Measurements from ENCODE around the gene MYL6. TPM values are rescaled to one million over a fixed set of nuclear protein-coding genes. Genes with fewer than 3 reads are reported as not detected.
A peak's percentile ranks its signal among the peaks of the same experiment; 100 is the strongest.
"Not testable (repeated sequence)": the region's sequence is repeated elsewhere in the genome, so short reads cannot be mapped to it uniquely, and the experiment has no call there.

Gene MYL6
- total RNA-seq, 1 donor from 2014 or later, result 417 TPM

DNA sequence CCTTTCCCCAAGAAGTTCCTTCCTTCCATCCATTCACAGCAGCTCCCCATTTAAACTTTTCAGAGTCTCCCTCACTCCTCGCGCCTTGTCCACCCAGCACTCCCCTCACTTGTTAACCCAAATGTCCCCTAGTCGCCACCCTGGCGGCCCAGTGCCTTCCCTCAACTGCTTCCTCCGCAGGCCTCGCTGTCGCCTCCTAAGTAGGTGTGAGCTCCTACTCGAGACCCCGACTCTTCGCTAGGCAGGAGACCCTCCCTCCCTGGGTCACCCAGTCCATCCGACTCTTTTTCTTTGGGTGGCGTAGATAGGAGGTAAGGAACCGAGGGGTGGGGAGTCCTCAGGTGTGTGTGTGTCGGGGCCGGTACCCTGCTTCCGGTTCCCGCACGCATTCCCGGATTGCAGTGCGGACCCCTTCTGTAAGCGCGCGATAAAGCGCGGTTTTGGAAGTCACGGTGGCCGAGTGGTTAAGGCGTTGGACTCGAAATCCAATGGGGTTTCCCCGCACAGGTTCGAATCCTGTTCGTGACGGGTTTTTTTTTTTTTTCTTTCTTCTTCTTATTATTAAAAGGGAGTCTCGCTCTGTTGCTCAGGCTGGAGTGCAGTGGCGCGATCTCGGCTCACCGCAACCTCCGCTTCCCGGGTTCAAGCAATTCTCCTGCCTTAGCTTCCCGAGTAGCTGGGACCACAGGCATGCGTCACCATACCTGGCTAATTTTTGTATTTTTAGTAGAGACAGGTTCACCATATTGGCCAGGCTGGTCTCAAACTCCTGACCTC, 31.9 kb downstream of the MYL6 start:
- peak; percentile 68 for DNase-seq

GRCh38 chr12:56190695-56191155, 32.6 kb downstream of the MYL6 start:
- no peak for DNase-seq

DNA sequence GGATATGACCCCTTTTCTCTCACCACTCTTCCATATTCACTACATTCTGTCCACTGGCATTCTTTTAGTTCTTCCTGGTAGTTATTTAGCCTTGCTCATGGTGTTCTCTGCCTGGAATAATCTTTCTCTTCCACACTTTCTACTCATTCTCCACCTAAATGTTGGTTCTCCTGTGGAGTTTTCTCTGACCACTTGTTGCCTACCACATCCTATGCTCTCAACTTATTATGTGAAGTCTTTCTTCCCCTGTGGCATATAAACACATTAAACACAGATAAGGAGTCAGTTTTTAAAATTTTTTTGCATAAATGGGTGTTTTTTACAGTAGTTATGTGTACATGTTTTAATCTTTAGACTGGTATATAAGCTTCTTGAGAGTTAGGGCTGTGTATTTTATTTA, 34.4 kb downstream of the MYL6 start:
- no peak for DNase-seq

GRCh38 chr12:56193025-56193578, 34.9 kb downstream of the MYL6 start:
- DNase-seq, result peak; percentile 2

DNA sequence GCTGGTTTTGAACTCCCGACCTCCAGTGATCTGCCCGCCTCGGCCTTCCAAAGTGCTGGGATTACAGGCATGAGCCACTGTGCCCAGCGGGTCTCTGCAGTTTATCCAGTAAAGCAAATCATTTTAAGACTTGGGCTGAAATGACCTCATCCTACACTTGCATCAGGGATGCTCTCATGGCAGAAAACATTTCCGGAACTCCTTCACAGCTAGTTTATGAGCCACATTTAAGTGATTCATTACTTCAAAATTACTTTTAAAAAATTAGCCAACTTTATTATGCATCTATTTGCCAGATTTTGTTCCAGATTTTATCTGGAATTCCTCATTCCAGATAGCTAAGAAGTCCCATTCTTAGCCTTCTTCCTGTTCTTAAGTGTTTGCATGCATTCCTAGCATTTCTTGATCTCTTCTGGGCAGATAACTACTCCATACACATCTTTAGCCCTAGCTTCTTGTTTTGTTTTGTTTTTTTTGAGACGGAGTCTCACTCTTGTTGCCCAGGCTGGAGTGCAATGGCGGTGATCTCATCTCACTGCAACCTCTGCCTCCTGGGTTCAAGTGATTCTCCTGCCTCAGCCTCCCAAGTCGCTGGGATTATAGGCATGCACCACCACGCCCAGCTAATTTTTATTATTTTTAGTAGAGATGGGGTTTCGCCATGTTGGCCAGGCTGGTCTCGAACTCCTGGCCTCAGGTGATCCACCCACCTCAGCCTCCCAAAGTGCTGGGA, 38.8 kb downstream of the MYL6 start:
- not testable (repeated sequence) for DNase-seq

DNA sequence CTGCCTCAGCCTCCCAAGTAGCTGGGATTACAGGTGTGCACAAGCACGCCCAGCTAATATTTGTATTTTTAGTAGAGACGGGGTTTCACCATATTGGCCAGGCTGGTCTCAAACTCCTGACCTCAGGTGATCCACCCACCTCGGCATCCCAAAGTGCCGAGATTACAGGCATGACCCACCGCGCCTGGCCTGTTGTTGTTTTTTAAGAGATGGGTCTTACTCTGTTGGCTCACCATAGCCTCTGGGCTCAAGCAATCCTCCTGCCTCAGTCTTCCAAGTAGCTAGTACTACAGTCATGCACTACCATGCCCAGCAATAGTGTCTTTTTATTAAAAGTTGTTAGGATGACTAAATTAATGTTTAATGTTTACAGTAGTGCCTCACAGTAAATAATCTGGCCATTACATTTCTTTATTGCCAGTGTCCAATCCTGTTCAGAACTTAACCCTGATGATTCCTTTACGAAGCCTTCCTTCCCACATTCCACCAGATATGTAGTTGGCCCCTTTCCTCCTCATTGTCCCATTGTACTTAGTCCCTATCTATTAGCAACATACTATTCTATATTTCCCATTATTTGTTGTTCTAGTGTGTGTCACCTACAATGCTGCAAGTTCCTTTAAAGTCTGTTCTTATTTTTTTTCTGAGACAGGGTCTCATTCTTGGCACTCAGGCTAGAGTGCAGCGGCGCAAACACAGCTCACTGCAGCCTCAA, 39.9 kb downstream of the MYL6 start:
- no peak for DNase-seq

- no peak for DNase-seq
These were observed 40.7 kb downstream of the MYL6 start for GRCh38 chr12:56198836-56199235.

GRCh38 chr12:56202366-56202765, 44.2 kb downstream of the MYL6 start:
- DNase-seq, result no peak

DNA sequence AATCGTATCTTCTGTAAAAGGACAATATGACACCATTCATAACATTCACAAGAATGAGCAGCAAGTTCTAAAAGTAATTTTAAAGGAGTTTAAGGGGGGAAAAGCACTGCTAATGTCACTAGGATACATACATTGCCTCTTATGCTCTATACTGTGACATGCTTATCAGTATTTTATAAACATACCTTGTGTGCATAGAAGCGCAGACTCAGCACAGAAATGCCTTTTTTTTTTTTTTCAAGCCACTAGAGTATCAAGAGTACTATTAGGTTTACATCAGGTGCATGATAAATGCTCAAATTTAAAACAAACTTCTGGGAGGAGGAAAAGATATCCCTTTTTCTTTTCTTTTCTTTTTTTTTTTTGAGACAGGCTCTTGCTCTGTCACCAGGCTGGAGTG, 44.7 kb downstream of the MYL6 start:
- no peak for DNase-seq

- no peak for DNase-seq
These were observed 46.1 kb downstream of the MYL6 start for GRCh38 chr12:56204275-56204674.

DNA sequence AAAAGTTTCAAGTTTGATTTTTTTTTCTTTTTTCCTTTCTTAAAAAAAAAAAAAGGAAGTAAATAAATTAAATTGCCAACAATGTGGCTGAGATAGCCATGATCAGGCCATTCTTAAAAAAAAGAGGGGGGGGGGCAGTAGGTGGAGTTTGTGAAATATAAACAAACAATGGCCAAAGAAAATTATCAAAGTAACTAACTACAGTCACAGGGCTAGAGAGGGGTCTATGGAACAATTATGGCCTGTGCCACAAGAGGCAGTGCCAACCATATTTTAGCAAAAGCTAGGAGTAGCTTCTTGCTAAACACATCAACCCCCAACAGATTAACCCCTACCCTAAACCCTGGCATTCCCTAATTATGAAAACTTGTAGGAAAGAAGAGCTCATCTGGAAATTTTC, 47.3 kb downstream of the MYL6 start:
- no peak for DNase-seq

DNA sequence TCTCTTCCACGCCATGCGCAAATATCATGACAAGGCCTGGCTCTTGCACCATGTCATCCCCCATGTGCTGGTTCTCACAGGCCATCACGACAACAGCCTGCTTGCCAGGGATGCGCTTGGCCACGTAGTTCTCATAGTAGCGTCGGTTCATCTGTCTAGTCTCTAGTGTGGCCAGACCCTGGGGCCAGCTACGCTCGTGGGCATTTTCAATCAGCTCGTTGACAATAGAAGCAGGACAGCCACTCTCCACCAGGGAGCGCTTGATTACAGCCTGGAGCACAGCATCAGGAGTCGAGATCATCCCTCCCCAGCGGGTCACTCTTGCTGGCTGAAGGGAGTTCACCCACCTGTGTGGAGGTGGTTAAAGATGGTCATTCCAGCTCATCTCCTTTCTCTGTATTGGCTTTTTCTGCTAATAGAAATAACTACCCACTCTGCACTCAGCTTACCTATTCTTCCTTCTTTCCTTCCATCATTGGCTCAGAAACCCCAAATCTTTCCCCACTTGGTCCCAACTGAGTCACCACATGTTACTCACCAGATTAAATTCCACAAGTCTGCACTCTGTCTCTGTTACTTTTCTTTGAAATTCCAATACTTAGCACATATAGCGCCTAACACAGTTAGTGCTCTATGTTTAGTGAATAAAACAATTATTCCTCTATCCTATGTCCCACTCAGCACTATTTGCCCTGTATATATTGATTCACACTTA, 48.5 kb downstream of the MYL6 start:
- no peak for DNase-seq

DNA sequence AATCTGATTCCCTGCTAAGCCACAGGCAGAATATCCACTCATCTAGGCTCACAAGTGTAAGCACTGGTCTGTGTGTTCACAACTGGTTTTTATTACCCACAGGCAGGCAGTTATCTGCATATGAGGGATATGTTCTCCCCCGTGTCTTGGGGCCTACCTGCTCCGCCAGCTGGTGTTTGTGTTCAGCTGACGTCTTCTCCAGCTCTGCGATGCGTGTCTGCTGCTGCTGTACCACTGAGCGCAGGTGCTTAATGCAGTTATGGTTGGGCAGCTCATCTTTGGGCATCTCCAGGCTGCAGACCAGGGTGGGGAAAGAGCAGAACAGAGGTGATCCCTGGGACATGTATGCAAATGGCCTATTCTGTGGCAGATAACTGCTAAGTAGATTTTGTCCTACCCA, 49.8 kb downstream of the MYL6 start:
- no peak for DNase-seq

Other genes with a start within 250 kb of the MYL6 start
- 20.0 TPM for gene PYM1, start 230.5 kb upstream of the MYL6 start, total RNA-seq
- 10.9 TPM for gene DGKA, start 227.2 kb upstream of the MYL6 start, total RNA-seq
- gene PMEL, start 192.3 kb upstream of the MYL6 start, total RNA-seq, result not detected
- 6.7 TPM for gene CDK2, start 191.5 kb upstream of the MYL6 start, total RNA-seq
- gene RAB5B, start 184.3 kb upstream of the MYL6 start, total RNA-seq, result 37.4 TPM
- gene SUOX, start 161.1 kb upstream of the MYL6 start, total RNA-seq, result 8.3 TPM
- gene IKZF4, start 137.3 kb upstream of the MYL6 start, total RNA-seq, result 5.5 TPM
- 61.3 TPM for gene RPS26, start 116.4 kb upstream of the MYL6 start, total RNA-seq
- gene ERBB3, start 78.2 kb upstream of the MYL6 start, total RNA-seq, result 2.2 TPM
- gene PA2G4, start 53.8 kb upstream of the MYL6 start, total RNA-seq, result 64.9 TPM
- gene RPL41, start 41.7 kb upstream of the MYL6 start, total RNA-seq, result 1,070 TPM
- 10.6 TPM for gene ZC3H10, start 40.1 kb upstream of the MYL6 start, total RNA-seq
- 21.8 TPM for gene ESYT1, start 30.1 kb upstream of the MYL6 start, total RNA-seq
- 77.0 TPM for gene MYL6B, start 5.8 kb upstream of the MYL6 start, total RNA-seq
- gene SMARCC2, start 31.1 kb downstream of the MYL6 start, total RNA-seq, result 80.6 TPM
- gene RNF41, start 63.6 kb downstream of the MYL6 start, total RNA-seq, result 78.1 TPM
- gene NABP2, start 66.0 kb downstream of the MYL6 start, total RNA-seq, result 20.1 TPM
- not detected for gene SLC39A5, start 71.7 kb downstream of the MYL6 start, total RNA-seq
- 9.2 TPM for gene ANKRD52, start 100.0 kb downstream of the MYL6 start, total RNA-seq
- 12.9 TPM for gene COQ10A, start 108.6 kb downstream of the MYL6 start, total RNA-seq
- gene CS, start 142.0 kb downstream of the MYL6 start, total RNA-seq, result 90.9 TPM
- gene CNPY2, start 157.6 kb downstream of the MYL6 start, total RNA-seq, result 40.4 TPM
- gene PAN2, start 175.6 kb downstream of the MYL6 start, total RNA-seq, result 29.9 TPM
- not detected for gene IL23A, start 180.5 kb downstream of the MYL6 start, total RNA-seq
- gene STAT2, start 201.7 kb downstream of the MYL6 start, total RNA-seq, result 84.4 TPM
- not detected for gene APOF, start 204.5 kb downstream of the MYL6 start, total RNA-seq

Data from occipital lobe (tissue), 2 donors.